ENCODE data around the gene SERPINH1.

DNA sequence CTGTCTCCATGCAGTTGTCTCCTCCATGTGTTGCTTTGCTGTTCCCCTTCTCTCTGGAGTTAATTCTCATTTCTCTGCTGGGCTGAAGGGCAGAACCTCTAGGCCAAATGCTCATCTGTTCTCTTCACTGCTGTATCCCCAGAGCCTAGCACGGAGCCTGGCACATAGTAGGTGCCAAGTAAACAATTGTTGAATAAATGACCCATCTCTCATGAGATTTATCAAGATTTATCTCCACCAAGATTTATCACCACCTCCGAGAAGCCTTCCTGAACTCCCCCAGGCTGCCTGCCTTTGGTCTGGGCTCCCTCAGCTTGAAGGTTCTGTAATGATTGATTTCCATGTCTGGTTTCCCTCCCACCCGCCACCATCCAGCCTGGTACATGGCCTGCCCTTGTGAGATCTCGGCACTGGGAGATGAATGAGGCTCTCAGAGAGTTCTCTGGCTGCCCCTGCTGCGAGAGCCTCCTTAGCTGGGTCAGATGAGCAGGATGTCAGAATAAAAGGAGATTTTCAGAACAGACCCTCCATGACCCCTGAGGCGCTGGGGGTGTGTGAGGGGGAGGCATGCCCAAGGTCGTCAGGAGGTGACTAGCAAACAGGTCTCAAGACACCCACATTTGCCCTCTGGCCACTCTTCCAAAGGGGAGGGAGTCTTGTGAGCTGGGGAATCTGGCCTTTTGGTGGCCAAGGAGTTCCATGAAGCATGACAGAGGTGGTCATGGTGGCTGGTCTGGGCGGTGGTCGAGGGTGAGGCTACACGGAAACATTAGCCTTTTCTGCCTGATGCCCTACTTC, 33.9 kb upstream of the SERPINH1 start:
- TF ChIP-seq CTCF (IDR thresholded peaks at IDR 0.05; ENCODE audit: insufficient read depth, low read length) (no peak), REST (IDR thresholded peaks at IDR 0.05; ENCODE audit: insufficient replicate concordance, low read depth) (no peak)

Measured in HL-60 (cell line).